Measurements from ENCODE around the gene KCNG3. TPM values are rescaled to one million over a fixed set of nuclear protein-coding genes. Genes with fewer than 3 reads are reported as not detected.

Gene KCNG3
- total and polyA plus RNA-seq, 2 of the 13 experiments (the other 11 are each of a cell fraction or from before 2014, with no cell fraction given) = 2.8 to 4.8 TPM

DNA sequence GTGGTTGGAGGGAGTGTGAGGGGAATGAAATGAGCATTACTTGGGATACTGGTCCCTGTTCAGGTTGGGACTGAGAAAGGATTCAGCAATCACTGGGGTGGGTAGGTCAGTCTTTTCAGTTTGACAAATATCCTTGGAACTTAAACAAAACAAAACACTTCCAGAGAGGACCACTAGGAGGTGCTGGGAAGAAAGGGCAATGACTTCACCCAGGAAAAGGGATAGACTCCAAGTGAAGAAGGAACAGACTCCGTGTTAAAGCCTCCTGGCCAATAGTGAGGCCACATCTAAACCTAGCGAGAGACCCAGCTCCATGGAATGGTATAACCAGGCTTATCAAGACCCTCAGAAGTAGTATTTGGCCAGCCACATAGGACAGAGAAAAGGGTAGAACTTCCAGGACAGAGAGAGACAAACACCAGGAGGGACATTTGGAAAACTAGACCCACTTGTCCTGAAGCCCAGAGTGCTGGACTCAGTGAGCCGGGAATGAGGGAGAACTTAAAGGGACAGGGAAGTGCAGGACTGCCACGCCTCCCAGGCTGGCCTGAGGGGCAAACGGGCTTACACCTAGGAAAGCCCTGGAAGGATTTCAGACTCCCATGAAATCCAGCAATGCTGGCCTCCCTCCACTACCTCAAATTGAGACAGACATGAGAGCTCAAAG is 19.6 kb upstream of the KCNG3 start (continued):
- TF ChIP-seq, protein P1, sequence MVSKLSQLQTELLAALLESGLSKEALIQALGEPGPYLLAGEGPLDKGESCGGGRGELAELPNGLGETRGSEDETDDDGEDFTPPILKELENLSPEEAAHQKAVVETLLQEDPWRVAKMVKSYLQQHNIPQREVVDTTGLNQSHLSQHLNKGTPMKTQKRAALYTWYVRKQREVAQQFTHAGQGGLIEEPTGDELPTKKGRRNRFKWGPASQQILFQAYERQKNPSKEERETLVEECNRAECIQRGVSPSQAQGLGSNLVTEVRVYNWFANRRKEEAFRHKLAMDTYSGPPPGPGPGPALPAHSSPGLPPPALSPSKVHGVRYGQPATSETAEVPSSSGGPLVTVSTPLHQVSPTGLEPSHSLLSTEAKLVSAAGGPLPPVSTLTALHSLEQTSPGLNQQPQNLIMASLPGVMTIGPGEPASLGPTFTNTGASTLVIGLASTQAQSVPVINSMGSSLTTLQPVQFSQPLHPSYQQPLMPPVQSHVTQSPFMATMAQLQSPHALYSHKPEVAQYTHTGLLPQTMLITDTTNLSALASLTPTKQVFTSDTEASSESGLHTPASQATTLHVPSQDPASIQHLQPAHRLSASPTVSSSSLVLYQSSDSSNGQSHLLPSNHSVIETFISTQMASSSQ (IDR thresholded peaks at IDR 0.05; ENCODE audit: low read depth) = no peak
- TF ChIP-seq, protein P1 (CRISPR knock-in tag; IDR thresholded peaks at IDR 0.05; ENCODE audit: borderline replicate concordance) = no peak
- TF ChIP-seq, protein P2, sequence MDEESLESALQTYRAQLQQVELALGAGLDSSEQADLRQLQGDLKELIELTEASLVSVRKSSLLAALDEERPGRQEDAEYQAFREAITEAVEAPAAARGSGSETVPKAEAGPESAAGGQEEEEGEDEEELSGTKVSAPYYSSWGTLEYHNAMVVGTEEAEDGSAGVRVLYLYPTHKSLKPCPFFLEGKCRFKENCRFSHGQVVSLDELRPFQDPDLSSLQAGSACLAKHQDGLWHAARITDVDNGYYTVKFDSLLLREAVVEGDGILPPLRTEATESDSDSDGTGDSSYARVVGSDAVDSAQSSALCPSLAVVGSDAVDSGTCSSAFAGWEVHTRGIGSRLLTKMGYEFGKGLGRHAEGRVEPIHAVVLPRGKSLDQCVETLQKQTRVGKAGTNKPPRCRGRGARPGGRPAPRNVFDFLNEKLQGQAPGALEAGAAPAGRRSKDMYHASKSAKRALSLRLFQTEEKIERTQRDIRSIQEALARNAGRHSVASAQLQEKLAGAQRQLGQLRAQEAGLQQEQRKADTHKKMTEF (CRISPR knock-in tag; IDR thresholded peaks at IDR 0.05) = 0 out of 2 replicates have a peak, but pooled peaks have one; percentile 28
- TF ChIP-seq STAG1 (CRISPR knock-in tag; IDR thresholded peaks at IDR 0.05) (peak; percentile 79), MATR3 (CRISPR knock-in tag; IDR thresholded peaks at IDR 0.05) (no peak), ZNF207 (IDR thresholded peaks at IDR 0.05; ENCODE audit: borderline replicate concordance) (no peak), GLI4 (CRISPR knock-in tag; IDR thresholded peaks at IDR 0.05; ENCODE audit: borderline replicate concordance) (0 out of 2 replicates have a peak, but pooled peaks have one; percentile 13), MLLT10 (CRISPR knock-in tag; IDR thresholded peaks at IDR 0.05) (no peak), ZNF891 (CRISPR knock-in tag; IDR thresholded peaks at IDR 0.05) (no peak), ZNF333 (CRISPR knock-in tag; IDR thresholded peaks at IDR 0.05; ENCODE audit: borderline replicate concordance) (no peak), TEAD2 (CRISPR knock-in tag; IDR thresholded peaks at IDR 0.05) (no peak), XRCC5 (optimal IDR thresholded peaks at IDR 0.05; ENCODE audit: low read length) (peak; percentile 27), ZNF264 (CRISPR knock-in tag; IDR thresholded peaks at IDR 0.05) (no peak), SP4 (CRISPR knock-in tag; IDR thresholded peaks at IDR 0.05) (0 out of 2 replicates have a peak, but pooled peaks have one; percentile 18), RXRB (CRISPR knock-in tag; IDR thresholded peaks at IDR 0.05; ENCODE audit: borderline replicate concordance) (no peak)
- TF ChIP-seq, protein P3, sequence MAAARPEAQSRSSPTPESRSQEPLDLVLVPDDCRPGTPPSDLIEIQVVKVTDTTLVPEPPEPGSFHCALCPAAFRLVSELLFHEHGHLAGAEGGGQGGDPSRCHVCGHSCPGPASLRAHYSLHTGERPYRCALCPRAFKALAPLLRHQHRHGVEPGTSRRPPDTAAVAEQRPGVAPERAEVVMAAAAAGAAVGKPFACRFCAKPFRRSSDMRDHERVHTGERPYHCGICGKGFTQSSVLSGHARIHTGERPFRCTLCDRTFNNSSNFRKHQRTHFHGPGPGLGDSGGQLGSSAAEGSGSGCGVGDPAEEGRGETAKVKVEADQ (CRISPR knock-in tag; IDR thresholded peaks at IDR 0.05; ENCODE audit: borderline replicate concordance) = 0 out of 2 replicates have a peak, but pooled peaks have one; percentile 28
- TF ChIP-seq, protein P4, sequence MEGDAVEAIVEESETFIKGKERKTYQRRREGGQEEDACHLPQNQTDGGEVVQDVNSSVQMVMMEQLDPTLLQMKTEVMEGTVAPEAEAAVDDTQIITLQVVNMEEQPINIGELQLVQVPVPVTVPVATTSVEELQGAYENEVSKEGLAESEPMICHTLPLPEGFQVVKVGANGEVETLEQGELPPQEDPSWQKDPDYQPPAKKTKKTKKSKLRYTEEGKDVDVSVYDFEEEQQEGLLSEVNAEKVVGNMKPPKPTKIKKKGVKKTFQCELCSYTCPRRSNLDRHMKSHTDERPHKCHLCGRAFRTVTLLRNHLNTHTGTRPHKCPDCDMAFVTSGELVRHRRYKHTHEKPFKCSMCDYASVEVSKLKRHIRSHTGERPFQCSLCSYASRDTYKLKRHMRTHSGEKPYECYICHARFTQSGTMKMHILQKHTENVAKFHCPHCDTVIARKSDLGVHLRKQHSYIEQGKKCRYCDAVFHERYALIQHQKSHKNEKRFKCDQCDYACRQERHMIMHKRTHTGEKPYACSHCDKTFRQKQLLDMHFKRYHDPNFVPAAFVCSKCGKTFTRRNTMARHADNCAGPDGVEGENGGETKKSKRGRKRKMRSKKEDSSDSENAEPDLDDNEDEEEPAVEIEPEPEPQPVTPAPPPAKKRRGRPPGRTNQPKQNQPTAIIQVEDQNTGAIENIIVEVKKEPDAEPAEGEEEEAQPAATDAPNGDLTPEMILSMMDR (CRISPR knock-in tag; IDR thresholded peaks at IDR 0.05) = peak; percentile 78
- TF ChIP-seq, protein P5, sequence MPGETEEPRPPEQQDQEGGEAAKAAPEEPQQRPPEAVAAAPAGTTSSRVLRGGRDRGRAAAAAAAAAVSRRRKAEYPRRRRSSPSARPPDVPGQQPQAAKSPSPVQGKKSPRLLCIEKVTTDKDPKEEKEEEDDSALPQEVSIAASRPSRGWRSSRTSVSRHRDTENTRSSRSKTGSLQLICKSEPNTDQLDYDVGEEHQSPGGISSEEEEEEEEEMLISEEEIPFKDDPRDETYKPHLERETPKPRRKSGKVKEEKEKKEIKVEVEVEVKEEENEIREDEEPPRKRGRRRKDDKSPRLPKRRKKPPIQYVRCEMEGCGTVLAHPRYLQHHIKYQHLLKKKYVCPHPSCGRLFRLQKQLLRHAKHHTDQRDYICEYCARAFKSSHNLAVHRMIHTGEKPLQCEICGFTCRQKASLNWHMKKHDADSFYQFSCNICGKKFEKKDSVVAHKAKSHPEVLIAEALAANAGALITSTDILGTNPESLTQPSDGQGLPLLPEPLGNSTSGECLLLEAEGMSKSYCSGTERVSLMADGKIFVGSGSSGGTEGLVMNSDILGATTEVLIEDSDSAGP (CRISPR knock-in tag; IDR thresholded peaks at IDR 0.05; ENCODE audit: borderline replicate concordance) = 0 out of 2 replicates have a peak, but pooled peaks have one; percentile 30
